ENCODE results near the gene TERT.

TERT gene

GRCh38 chr5:1215320-1216096, 79.4 kb downstream of the TERT start:
- DNase-seq = no peak
- in situ Hi-C loops (cut with MboI; ENCODE audit: low pct_unique_long_range_greater_than_20kb, low sequenced_read_pairs) = no loop called here

- in situ Hi-C loops (cut with MboI; ENCODE audit: low pct_unique_long_range_greater_than_20kb, low sequenced_read_pairs) = no loop called here
- DNase-seq = no peak
Observed at GRCh38 chr5:1214936-1215220, 80.0 kb downstream of the TERT start.

- no peak for DNase-seq
- in situ Hi-C loops (cut with MboI; ENCODE audit: low pct_unique_long_range_greater_than_20kb, low sequenced_read_pairs) = no loop called here
Observed at GRCh38 chr5:1214163-1214935, 80.5 kb downstream of the TERT start.

- no peak for DNase-seq
- in situ Hi-C loops (cut with MboI; ENCODE audit: low pct_unique_long_range_greater_than_20kb, low sequenced_read_pairs) = no loop called here
Observed at GRCh38 chr5:1213508-1214162, 81.2 kb downstream of the TERT start.

- DNase-seq = no peak
- in situ Hi-C loops (cut with MboI; ENCODE audit: low pct_unique_long_range_greater_than_20kb, low sequenced_read_pairs) = no loop called here
Observed at GRCh38 chr5:1212881-1213280, 82.0 kb downstream of the TERT start.

GRCh38 chr5:1212271-1212670, 82.6 kb downstream of the TERT start:
- in situ Hi-C loops (cut with MboI; ENCODE audit: low pct_unique_long_range_greater_than_20kb, low sequenced_read_pairs) = no loop called here
- DNase-seq = no peak

GRCh38 chr5:1211701-1212100, 83.2 kb downstream of the TERT start:
- no peak for DNase-seq
- in situ Hi-C loops (cut with MboI; ENCODE audit: low pct_unique_long_range_greater_than_20kb, low sequenced_read_pairs) = no loop called here

- in situ Hi-C loops (cut with MboI; ENCODE audit: low pct_unique_long_range_greater_than_20kb, low sequenced_read_pairs) = no loop called here
- no peak for DNase-seq
Observed at GRCh38 chr5:1210832-1211251, 84.0 kb downstream of the TERT start.

GRCh38 chr5:1209896-1210776, 84.7 kb downstream of the TERT start:
- DNase-seq = no peak
- in situ Hi-C loops (cut with MboI; ENCODE audit: low pct_unique_long_range_greater_than_20kb, low sequenced_read_pairs) = no loop called here

- in situ Hi-C loops (cut with MboI; ENCODE audit: low pct_unique_long_range_greater_than_20kb, low sequenced_read_pairs) = no loop called here
- no peak for DNase-seq
Observed at GRCh38 chr5:1209489-1209852, 85.4 kb downstream of the TERT start.

GRCh38 chr5:1208743-1209488, 86.0 kb downstream of the TERT start:
- in situ Hi-C loops (cut with MboI; ENCODE audit: low pct_unique_long_range_greater_than_20kb, low sequenced_read_pairs) = no loop called here
- DNase-seq = no peak

- in situ Hi-C loops (cut with MboI; ENCODE audit: low pct_unique_long_range_greater_than_20kb, low sequenced_read_pairs) = no loop called here
- no peak for DNase-seq
Observed at GRCh38 chr5:1208221-1208742, 86.6 kb downstream of the TERT start.

GRCh38 chr5:1207555-1207954, 87.3 kb downstream of the TERT start:
- in situ Hi-C loops (cut with MboI; ENCODE audit: low pct_unique_long_range_greater_than_20kb, low sequenced_read_pairs) = no loop called here

GRCh38 chr5:1206521-1207412, 88.1 kb downstream of the TERT start:
- DNase-seq = no peak
- in situ Hi-C loops (cut with MboI; ENCODE audit: low pct_unique_long_range_greater_than_20kb, low sequenced_read_pairs) = no loop called here

More at GRCh38 chr5:1207555-1207954, 87.3 kb downstream of the TERT start:
- DNase-seq = no peak

- DNase-seq = no peak
- in situ Hi-C loops (cut with MboI; ENCODE audit: low pct_unique_long_range_greater_than_20kb, low sequenced_read_pairs) = no loop called here
Observed at GRCh38 chr5:1205255-1206180, 89.3 kb downstream of the TERT start.

- peak; percentile 75 for DNase-seq
- in situ Hi-C loops (cut with MboI; ENCODE audit: low pct_unique_long_range_greater_than_20kb, low sequenced_read_pairs) = no loop called here
Observed at GRCh38 chr5:1204693-1205242, 90.1 kb downstream of the TERT start.
